A549 (cell line): Measurements from ENCODE around the gene GID4.

ENCODE experiments used
- CEBPB ChIP-seq, 2 experiments: fragments of >200 bp in 1 of 2; sonication (Bioruptor Twin) in 1 of 2; formaldehyde crosslinking in 1 of 2; IDR thresholded peaks; 2 replicates each; pipeline ENCODE4 v1.6.1; 2012 to 2016
- EP300 ChIP-seq, 2 experiments: fragments of >200 bp; sonication (Bioruptor Twin); formaldehyde crosslinking; IDR thresholded peaks; 2 replicates in 1 of 2; 3 replicates in 1 of 2; pipeline ENCODE4 v1.6.1; 2016 to 2017
- MAZ ChIP-seq: fragments of 150-350 bp; IDR thresholded peaks from 2 replicates; pipeline ENCODE4 v1.6.1; 2014; ENCODE audit warnings: antibody characterized with exemption, low read depth, low read length, borderline replicate concordance
- POLR2AphosphoS2 ChIP-seq: conservative IDR thresholded peaks from 2 replicates; pipeline ENCODE4 v1.6.1; 2012; ENCODE audit warnings: low read length, improper control_type of control experiment, inconsistent platforms
- RAD21 ChIP-seq, 2 experiments: fragments of >200 bp in 1 of 2; sonication (Bioruptor Twin) in 1 of 2; formaldehyde crosslinking in 1 of 2; IDR thresholded peaks in 1 of 2; conservative IDR thresholded peaks in 1 of 2; 2 replicates in 1 of 2; 3 replicates in 1 of 2; pipeline ENCODE4 v1.6.1; 2012 to 2018; ENCODE audit warnings: inconsistent platforms in 1 of 2
- RCOR1 ChIP-seq: fragments of 150-350 bp; IDR thresholded peaks from 2 replicates; pipeline ENCODE4 v1.6.1; 2014; ENCODE audit warnings: antibody characterized with exemption, low read length, low read depth
- RFX5 ChIP-seq: fragments of 450-650 bp; IDR thresholded peaks from 2 replicates; pipeline ENCODE4 v1.7.1; 2014; ENCODE audit warnings: antibody characterized with exemption, mild to moderate bottlenecking, moderate library complexity
- ZC3H11A ChIP-seq: fragments of 450-650 bp; IDR thresholded peaks from 2 replicates; pipeline ENCODE4 v1.6.1; 2014; ENCODE audit warnings: antibody characterized with exemption, mild to moderate bottlenecking
- TF ChIP-seq, protein P1 (sequence below): fragments of >200 bp; sonication (Bioruptor Twin); formaldehyde crosslinking; IDR thresholded peaks from 3 replicates; pipeline ENCODE4 v1.5.1; 2016
- TF ChIP-seq, protein P2 (sequence below): fragments of 200-600 bp; sonication (generic); IDR thresholded peaks from 2 replicates; pipeline ENCODE4 v1.6.1; 2016; ENCODE audit warnings: antibody characterized with exemption, mild to moderate bottlenecking, moderate library complexity
- TF ChIP-seq, protein P3 (sequence below): IDR thresholded peaks from 2 replicates; pipeline ENCODE4 v1.6.1; 2012

DNA sequence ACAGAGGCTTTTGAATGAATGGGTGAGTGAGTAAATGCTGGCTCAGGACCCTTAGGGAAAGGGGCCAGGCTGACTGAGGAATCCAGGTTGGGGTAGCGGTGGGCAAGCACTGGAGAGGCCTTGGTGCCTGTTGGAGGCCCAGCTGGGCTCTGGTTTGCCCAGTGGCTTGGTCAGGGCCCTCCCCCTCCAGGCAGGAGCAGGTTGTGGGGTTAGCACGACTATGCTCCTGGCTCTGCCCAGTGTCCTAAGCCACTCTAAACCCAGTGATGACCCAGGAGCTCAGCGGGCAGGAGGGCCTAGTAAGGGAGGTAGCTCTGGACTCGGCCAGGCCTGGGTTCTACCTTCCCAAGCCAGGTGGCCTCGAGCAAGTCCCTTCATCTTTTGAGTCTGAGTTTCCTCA, 76.9 kb downstream of the GID4 start:
- TF ChIP-seq, protein P1, sequence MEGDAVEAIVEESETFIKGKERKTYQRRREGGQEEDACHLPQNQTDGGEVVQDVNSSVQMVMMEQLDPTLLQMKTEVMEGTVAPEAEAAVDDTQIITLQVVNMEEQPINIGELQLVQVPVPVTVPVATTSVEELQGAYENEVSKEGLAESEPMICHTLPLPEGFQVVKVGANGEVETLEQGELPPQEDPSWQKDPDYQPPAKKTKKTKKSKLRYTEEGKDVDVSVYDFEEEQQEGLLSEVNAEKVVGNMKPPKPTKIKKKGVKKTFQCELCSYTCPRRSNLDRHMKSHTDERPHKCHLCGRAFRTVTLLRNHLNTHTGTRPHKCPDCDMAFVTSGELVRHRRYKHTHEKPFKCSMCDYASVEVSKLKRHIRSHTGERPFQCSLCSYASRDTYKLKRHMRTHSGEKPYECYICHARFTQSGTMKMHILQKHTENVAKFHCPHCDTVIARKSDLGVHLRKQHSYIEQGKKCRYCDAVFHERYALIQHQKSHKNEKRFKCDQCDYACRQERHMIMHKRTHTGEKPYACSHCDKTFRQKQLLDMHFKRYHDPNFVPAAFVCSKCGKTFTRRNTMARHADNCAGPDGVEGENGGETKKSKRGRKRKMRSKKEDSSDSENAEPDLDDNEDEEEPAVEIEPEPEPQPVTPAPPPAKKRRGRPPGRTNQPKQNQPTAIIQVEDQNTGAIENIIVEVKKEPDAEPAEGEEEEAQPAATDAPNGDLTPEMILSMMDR = no peak
- TF ChIP-seq CEBPB (IDR thresholded peaks at IDR 0.05) (no peak), RAD21 (conservative IDR thresholded peaks at IDR 0.05 in 1 of 2, IDR thresholded peaks at IDR 0.05 in 1 of 2) (no peak), RCOR1 (no peak), RFX5 (no peak), ZC3H11A (no peak), MAZ (no peak), EP300 (IDR thresholded peaks at IDR 0.05) (no peak), POLR2AphosphoS2 (no peak)
- TF ChIP-seq, protein P2, sequence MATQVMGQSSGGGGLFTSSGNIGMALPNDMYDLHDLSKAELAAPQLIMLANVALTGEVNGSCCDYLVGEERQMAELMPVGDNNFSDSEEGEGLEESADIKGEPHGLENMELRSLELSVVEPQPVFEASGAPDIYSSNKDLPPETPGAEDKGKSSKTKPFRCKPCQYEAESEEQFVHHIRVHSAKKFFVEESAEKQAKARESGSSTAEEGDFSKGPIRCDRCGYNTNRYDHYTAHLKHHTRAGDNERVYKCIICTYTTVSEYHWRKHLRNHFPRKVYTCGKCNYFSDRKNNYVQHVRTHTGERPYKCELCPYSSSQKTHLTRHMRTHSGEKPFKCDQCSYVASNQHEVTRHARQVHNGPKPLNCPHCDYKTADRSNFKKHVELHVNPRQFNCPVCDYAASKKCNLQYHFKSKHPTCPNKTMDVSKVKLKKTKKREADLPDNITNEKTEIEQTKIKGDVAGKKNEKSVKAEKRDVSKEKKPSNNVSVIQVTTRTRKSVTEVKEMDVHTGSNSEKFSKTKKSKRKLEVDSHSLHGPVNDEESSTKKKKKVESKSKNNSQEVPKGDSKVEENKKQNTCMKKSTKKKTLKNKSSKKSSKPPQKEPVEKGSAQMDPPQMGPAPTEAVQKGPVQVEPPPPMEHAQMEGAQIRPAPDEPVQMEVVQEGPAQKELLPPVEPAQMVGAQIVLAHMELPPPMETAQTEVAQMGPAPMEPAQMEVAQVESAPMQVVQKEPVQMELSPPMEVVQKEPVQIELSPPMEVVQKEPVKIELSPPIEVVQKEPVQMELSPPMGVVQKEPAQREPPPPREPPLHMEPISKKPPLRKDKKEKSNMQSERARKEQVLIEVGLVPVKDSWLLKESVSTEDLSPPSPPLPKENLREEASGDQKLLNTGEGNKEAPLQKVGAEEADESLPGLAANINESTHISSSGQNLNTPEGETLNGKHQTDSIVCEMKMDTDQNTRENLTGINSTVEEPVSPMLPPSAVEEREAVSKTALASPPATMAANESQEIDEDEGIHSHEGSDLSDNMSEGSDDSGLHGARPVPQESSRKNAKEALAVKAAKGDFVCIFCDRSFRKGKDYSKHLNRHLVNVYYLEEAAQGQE = no peak
- TF ChIP-seq, protein P3, sequence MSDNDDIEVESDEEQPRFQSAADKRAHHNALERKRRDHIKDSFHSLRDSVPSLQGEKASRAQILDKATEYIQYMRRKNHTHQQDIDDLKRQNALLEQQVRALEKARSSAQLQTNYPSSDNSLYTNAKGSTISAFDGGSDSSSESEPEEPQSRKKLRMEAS = no peak
